IPS DF 6.9 (cell line): ENCODE data around the gene PRUNE2.
"Not testable (repeated sequence)": the region's sequence is repeated elsewhere in the genome, so short reads cannot be mapped to it uniquely, and the experiment has no call there.

Experiments used
- DNase-seq: peaks from one replicate; pipeline ENCODE4 v3.0.0-alpha.2; 2013; ENCODE audit warnings: low read depth, low spot score
- H3K27ac ChIP-seq: one replicate; pipeline ENCODE4 v1.5.1; 2013; ENCODE audit warnings: low read length, control low read depth
- H3K27me3 ChIP-seq: 2 replicates; pipeline ENCODE4 v1.6.1; 2013; ENCODE audit warnings: mild to moderate bottlenecking, low read length; ENCODE audit not compliant: control insufficient read depth, insufficient read depth
- H3K36me3 ChIP-seq: 2 replicates; pipeline ENCODE4 v1.6.1; 2013; ENCODE audit warnings: low read length; ENCODE audit not compliant: control insufficient read depth, insufficient read depth
- H3K4me1 ChIP-seq: 2 replicates; pipeline ENCODE4 v1.6.1; 2013; ENCODE audit warnings: low read length; ENCODE audit not compliant: control insufficient read depth, insufficient read depth
- H3K4me3 ChIP-seq: 2 replicates; pipeline ENCODE4 v1.5.1; 2013; ENCODE audit warnings: mild to moderate bottlenecking, low read length
- H3K9me3 ChIP-seq: 2 replicates; pipeline ENCODE4 v1.6.1; 2013; ENCODE audit warnings: low read length, inconsistent platforms; ENCODE audit not compliant: control insufficient read depth, insufficient read depth
- WGBS: extraction: QIAGEN DNeasy Blood & Tissue Kit; methylation state at CpG from one replicate; pipeline ENCODE4 v1.1.7; 2013; ENCODE audit warnings: mixed read lengths, missing lambda C conversion rate; ENCODE audit not compliant: insufficient read length, insufficient coverage; 5-methylcytosine and 5-hydroxymethylcytosine counted together

PRUNE2 gene

GRCh38 chr9:76905791-76906646, at the start of gene PRUNE2:
Gene PRUNE2, minus strand, starts transcription at chr9:76906114. Its CDS starts 151 bp downstream, at chr9:76905963.
- no peaks in the 10 kb centered on the region for H3K36me3 ChIP-seq
- peak; percentile 89 for DNase-seq
- H3K9me3 ChIP-seq = no peaks in the 10 kb centered on the region
- peaks cover 11% of the 10 kb centered on the region for H3K4me1 ChIP-seq
- no peaks in the 10 kb centered on the region; the same call in 1 of the 2 replicates for H3K27me3 ChIP-seq
- peak within 1 kb of the TSS; percentile 59; the same call in 1 of the 2 replicates for H3K4me3 ChIP-seq
- no CpG with 5 or more reads among the region's 79 CpGs for WGBS
- H3K27ac ChIP-seq = no peak within 1 kb of the TSS

GRCh38 chr9:76955406-76955805, 49.5 kb upstream of the PRUNE2 start:
- not testable (repeated sequence) for H3K4me3 ChIP-seq, H3K4me1 ChIP-seq, H3K36me3 ChIP-seq, H3K9me3 ChIP-seq, DNase-seq, H3K27me3 ChIP-seq, H3K27ac ChIP-seq
- WGBS = no CpG with 5 or more reads among the region's 23 CpGs

- no peaks in the 10 kb centered on the region for H3K36me3 ChIP-seq
- WGBS = no CpG with 5 or more reads among the region's 4 CpGs
- H3K9me3 ChIP-seq = no peaks in the 10 kb centered on the region
- H3K4me1 ChIP-seq = no peaks in the 10 kb centered on the region
- no peak overlapping the region for H3K27ac ChIP-seq
- H3K27me3 ChIP-seq = no peaks in the 10 kb centered on the region
- no peak for DNase-seq
- no peak overlapping the region for H3K4me3 ChIP-seq
Measured at GRCh38 chr9:76949865-76950264, 44.0 kb upstream of the PRUNE2 start.

- Histone ChIP-seq H3K36me3 (no peaks in the 10 kb centered on the region), H3K9me3 (no peaks in the 10 kb centered on the region), H3K27me3 (no peaks in the 10 kb centered on the region), H3K4me1 (no peaks in the 10 kb centered on the region), H3K27ac (no peak overlapping the region), H3K4me3 (no peak overlapping the region)
- no CpG with 5 or more reads among the region's 2 CpGs for WGBS
- DNase-seq = no peak
Measured at GRCh38 chr9:76944011-76944410, 38.1 kb upstream of the PRUNE2 start.

GRCh38 chr9:76943054-76943453, 37.1 kb upstream of the PRUNE2 start:
- Histone ChIP-seq H3K9me3 (no peaks in the 10 kb centered on the region), H3K4me3 (no peak overlapping the region), H3K27me3 (no peaks in the 10 kb centered on the region), H3K4me1 (no peaks in the 10 kb centered on the region), H3K27ac (no peak overlapping the region), H3K36me3 (no peaks in the 10 kb centered on the region)
- no CpG with 5 or more reads among the region's 5 CpGs for WGBS
- no peak for DNase-seq

- no CpG with 5 or more reads among the region's 2 CpGs for WGBS
Measured at GRCh38 chr9:76932757-76933156, 26.8 kb upstream of the PRUNE2 start.

GRCh38 chr9:76932265-76932664, 26.4 kb upstream of the PRUNE2 start:
- Histone ChIP-seq H3K27me3 (no peaks in the 10 kb centered on the region), H3K36me3 (no peaks in the 10 kb centered on the region), H3K27ac (no peak overlapping the region), H3K4me1 (no peaks in the 10 kb centered on the region), H3K9me3 (no peaks in the 10 kb centered on the region), H3K4me3 (no peak overlapping the region)
- no peak for DNase-seq
- no CpG with 5 or more reads among the region's 1 CpG for WGBS

More at GRCh38 chr9:76932757-76933156, 26.8 kb upstream of the PRUNE2 start:
- no peaks in the 10 kb centered on the region for H3K9me3 ChIP-seq
- no peak for DNase-seq
- no peaks in the 10 kb centered on the region for H3K4me1 ChIP-seq
- H3K4me3 ChIP-seq = no peak overlapping the region
- no peaks in the 10 kb centered on the region for H3K36me3 ChIP-seq
- no peaks in the 10 kb centered on the region for H3K27me3 ChIP-seq
- H3K27ac ChIP-seq = no peak overlapping the region

GRCh38 chr9:76927540-76928240, 21.8 kb upstream of the PRUNE2 start:
- WGBS = 100% methylated on average over 1 of the region's 5 CpGs
- no peak for DNase-seq
- no peak overlapping the region for H3K4me3 ChIP-seq
- H3K27me3 ChIP-seq = no peaks in the 10 kb centered on the region
- H3K9me3 ChIP-seq = no peaks in the 10 kb centered on the region
- H3K4me1 ChIP-seq = no peaks in the 10 kb centered on the region
- no peaks in the 10 kb centered on the region for H3K36me3 ChIP-seq
- no peak overlapping the region for H3K27ac ChIP-seq

GRCh38 chr9:76926846-76927245, 20.9 kb upstream of the PRUNE2 start:
- WGBS = no CpG with 5 or more reads among the region's 6 CpGs

GRCh38 chr9:76926324-76926741, 20.4 kb upstream of the PRUNE2 start:
- Histone ChIP-seq H3K36me3 (no peaks in the 10 kb centered on the region), H3K4me1 (no peaks in the 10 kb centered on the region), H3K4me3 (no peak overlapping the region), H3K9me3 (no peaks in the 10 kb centered on the region), H3K27me3 (no peaks in the 10 kb centered on the region), H3K27ac (no peak overlapping the region)
- no peak for DNase-seq
- no CpG with 5 or more reads among the region's 4 CpGs for WGBS

More at GRCh38 chr9:76926846-76927245, 20.9 kb upstream of the PRUNE2 start:
- Histone ChIP-seq H3K27ac (no peak overlapping the region), H3K4me3 (no peak overlapping the region; the same call in 1 of the 2 replicates), H3K27me3 (no peaks in the 10 kb centered on the region), H3K36me3 (no peaks in the 10 kb centered on the region), H3K4me1 (no peaks in the 10 kb centered on the region), H3K9me3 (no peaks in the 10 kb centered on the region)
- no peak for DNase-seq
